WERI-Rb-1 (cell line): Measurements from ENCODE around the gene FUBP3.
"Not testable (repeated sequence)": the region's sequence is repeated elsewhere in the genome, so short reads cannot be mapped to it uniquely, and the experiment has no call there.

Source experiments
- DNase-seq: peaks from one replicate; pipeline ENCODE4 v3.0.0-alpha.2; 2020
- H3K27ac ChIP-seq: fragments of 250-450 bp; sonication (Bioruptor Pico); 2 replicates; pipeline ENCODE4 v1.5.1; 2020; ENCODE audit warnings: mild to moderate bottlenecking, moderate library complexity
- H3K27me3 ChIP-seq: fragments of 250-450 bp; sonication (Bioruptor Pico); 2 replicates; pipeline ENCODE4 v1.5.1; 2021; ENCODE audit warnings: mild to moderate bottlenecking, low read depth, moderate library complexity; ENCODE audit not compliant: insufficient read depth, severe bottlenecking
- H3K36me3 ChIP-seq: fragments of 250-450 bp; sonication (Bioruptor Pico); 2 replicates; pipeline ENCODE4 v1.5.1; 2020; ENCODE audit warnings: mild to moderate bottlenecking, moderate library complexity
- H3K4me3 ChIP-seq: 2 replicates; pipeline ENCODE4 v1.5.1; 2011; ENCODE audit warnings: low read depth, mild to moderate bottlenecking, control low read depth, low read length
- H3K9me3 ChIP-seq: fragments of 250-450 bp; sonication (Bioruptor Pico); 2 replicates; pipeline ENCODE4 v1.5.1; 2021; ENCODE audit warnings: mild to moderate bottlenecking, moderate library complexity; ENCODE audit not compliant: severe bottlenecking
- CTCF ChIP-seq: IDR thresholded peaks from 2 replicates; pipeline ENCODE4 v1.5.1; 2011; ENCODE audit warnings: low read depth, mild to moderate bottlenecking, control low read depth, inconsistent platforms, low read length

Gene FUBP3

GRCh38 chr9:130685104-130685503 lies 105.7 kb downstream of the FUBP3 start:
- H3K36me3 ChIP-seq: no peaks in the 10 kb centered on the region
- no peaks in the 10 kb centered on the region for H3K27me3 ChIP-seq
- no peak overlapping the region for H3K27ac ChIP-seq
- no peak overlapping the region for H3K4me3 ChIP-seq
- peaks cover 11% of the 10 kb centered on the region for H3K9me3 ChIP-seq
- TF ChIP-seq CTCF: no peak
- DNase-seq: no peak

GRCh38 chr9:130685945-130686344 lies 106.6 kb downstream of the FUBP3 start:
- not testable (repeated sequence) for H3K36me3 ChIP-seq, DNase-seq

GRCh38 chr9:130687615-130688014 lies 108.2 kb downstream of the FUBP3 start:
- no peak for DNase-seq
- H3K36me3 ChIP-seq: no peaks in the 10 kb centered on the region
- no peaks in the 10 kb centered on the region for H3K27me3 ChIP-seq
- TF ChIP-seq CTCF: no peak
- no peak overlapping the region for H3K27ac ChIP-seq
- H3K4me3 ChIP-seq: no peak overlapping the region
- peaks cover 11% of the 10 kb centered on the region for H3K9me3 ChIP-seq

More at GRCh38 chr9:130685945-130686344, 106.6 kb downstream of the FUBP3 start:
- H3K27ac ChIP-seq, H3K27me3 ChIP-seq, H3K4me3 ChIP-seq: not testable (repeated sequence)
- peaks cover 11% of the 10 kb centered on the region for H3K9me3 ChIP-seq
